ENCODE data around the gene NCBP2L.
A peak's percentile ranks its signal among the peaks of the same experiment; 100 is the strongest.

NCBP2L gene

GRCh38 chrX:107744868-107745267 is 32.7 kb upstream of the NCBP2L start:
- H3K4me3 Mint-ChIP-seq: no peak overlapping the region
- H3K36me3 Mint-ChIP-seq: no peaks in the 10 kb centered on the region
- H3K27me3 Mint-ChIP-seq: no peaks in the 10 kb centered on the region
- H3K27ac Mint-ChIP-seq: no peak overlapping the region
- peaks cover 18% of the 10 kb centered on the region for H3K4me1 Mint-ChIP-seq
- H3K9me3 Mint-ChIP-seq: no peaks in the 10 kb centered on the region
- no peak for ATAC-seq

- Mint-ChIP-seq H3K4me1 (peaks cover 4% of the 10 kb centered on the region), H3K4me3 (no peak overlapping the region), H3K36me3 (no peaks in the 10 kb centered on the region), H3K27ac (no peak overlapping the region), H3K9me3 (no peaks in the 10 kb centered on the region), H3K27me3 (no peaks in the 10 kb centered on the region)
- no peak for ATAC-seq
Measured at GRCh38 chrX:107747596-107748161, 29.9 kb upstream of the NCBP2L start.

- no peak for ATAC-seq
- Mint-ChIP-seq H3K9me3 (no peaks in the 10 kb centered on the region), H3K4me1 (no peaks in the 10 kb centered on the region), H3K4me3 (no peak overlapping the region), H3K27me3 (no peaks in the 10 kb centered on the region), H3K27ac (no peak overlapping the region), H3K36me3 (no peaks in the 10 kb centered on the region)
Measured at GRCh38 chrX:107748506-107748905, 29.0 kb upstream of the NCBP2L start.

- no peaks in the 10 kb centered on the region for H3K36me3 Mint-ChIP-seq
- no peak overlapping the region for H3K27ac Mint-ChIP-seq
- no peaks in the 10 kb centered on the region for H3K4me1 Mint-ChIP-seq
- ATAC-seq: no peak
- H3K4me3 Mint-ChIP-seq: no peak overlapping the region
- H3K9me3 Mint-ChIP-seq: no peaks in the 10 kb centered on the region
- H3K27me3 Mint-ChIP-seq: no peaks in the 10 kb centered on the region
Measured at GRCh38 chrX:107750263-107750662, 27.3 kb upstream of the NCBP2L start.

GRCh38 chrX:107750861-107751445 is 26.6 kb upstream of the NCBP2L start:
- no peaks in the 10 kb centered on the region for H3K36me3 Mint-ChIP-seq
- no peaks in the 10 kb centered on the region for H3K27me3 Mint-ChIP-seq
- H3K4me1 Mint-ChIP-seq: no peaks in the 10 kb centered on the region
- no peak for ATAC-seq
- no peak overlapping the region for H3K4me3 Mint-ChIP-seq
- H3K9me3 Mint-ChIP-seq: no peaks in the 10 kb centered on the region
- no peak overlapping the region for H3K27ac Mint-ChIP-seq

- no peaks in the 10 kb centered on the region for H3K36me3 Mint-ChIP-seq
- ATAC-seq: no peak
Measured at GRCh38 chrX:107752043-107752442, 25.5 kb upstream of the NCBP2L start.

GRCh38 chrX:107752714-107753113 is 24.8 kb upstream of the NCBP2L start:
- Mint-ChIP-seq H3K4me1 (no peaks in the 10 kb centered on the region), H3K36me3 (no peaks in the 10 kb centered on the region), H3K4me3 (no peak overlapping the region), H3K27me3 (no peaks in the 10 kb centered on the region), H3K9me3 (no peaks in the 10 kb centered on the region), H3K27ac (no peak overlapping the region)
- no peak for ATAC-seq

More at GRCh38 chrX:107752043-107752442, 25.5 kb upstream of the NCBP2L start:
- Mint-ChIP-seq H3K9me3 (no peaks in the 10 kb centered on the region), H3K4me3 (no peak overlapping the region), H3K27me3 (no peaks in the 10 kb centered on the region), H3K4me1 (no peaks in the 10 kb centered on the region), H3K27ac (no peak overlapping the region)

- Mint-ChIP-seq H3K4me1 (no peaks in the 10 kb centered on the region), H3K4me3 (no peak overlapping the region), H3K27me3 (no peaks in the 10 kb centered on the region), H3K27ac (no peak overlapping the region), H3K36me3 (no peaks in the 10 kb centered on the region), H3K9me3 (no peaks in the 10 kb centered on the region)
- no peak for ATAC-seq
Measured at GRCh38 chrX:107753187-107753586, 24.3 kb upstream of the NCBP2L start.

GRCh38 chrX:107755721-107756120 is 21.8 kb upstream of the NCBP2L start:
- Mint-ChIP-seq H3K27me3 (no peaks in the 10 kb centered on the region), H3K4me3 (no peak overlapping the region), H3K4me1 (no peaks in the 10 kb centered on the region), H3K27ac (no peak overlapping the region), H3K36me3 (no peaks in the 10 kb centered on the region), H3K9me3 (no peaks in the 10 kb centered on the region)
- ATAC-seq: no peak

GRCh38 chrX:107758231-107758766 is 19.2 kb upstream of the NCBP2L start:
- no peaks in the 10 kb centered on the region for H3K36me3 Mint-ChIP-seq
- ATAC-seq: no peak
- H3K4me1 Mint-ChIP-seq: no peaks in the 10 kb centered on the region
- H3K4me3 Mint-ChIP-seq: no peak overlapping the region
- no peaks in the 10 kb centered on the region for H3K27me3 Mint-ChIP-seq
- no peaks in the 10 kb centered on the region for H3K9me3 Mint-ChIP-seq
- H3K27ac Mint-ChIP-seq: no peak overlapping the region

- Mint-ChIP-seq H3K4me1 (peaks cover 8% of the 10 kb centered on the region), H3K27ac (no peak overlapping the region), H3K36me3 (no peaks in the 10 kb centered on the region), H3K9me3 (no peaks in the 10 kb centered on the region), H3K4me3 (no peak overlapping the region), H3K27me3 (no peaks in the 10 kb centered on the region)
- no peak for ATAC-seq
Measured at GRCh38 chrX:107760304-107761077, 17.0 kb upstream of the NCBP2L start.

- H3K4me1 Mint-ChIP-seq: peaks cover 8% of the 10 kb centered on the region
- no peak overlapping the region for H3K4me3 Mint-ChIP-seq
- no peaks in the 10 kb centered on the region for H3K9me3 Mint-ChIP-seq
- H3K27me3 Mint-ChIP-seq: no peaks in the 10 kb centered on the region
- ATAC-seq: no peak
- peak overlapping the region; percentile 22 for H3K27ac Mint-ChIP-seq
- no peaks in the 10 kb centered on the region for H3K36me3 Mint-ChIP-seq
Measured at GRCh38 chrX:107763647-107764046, 13.9 kb upstream of the NCBP2L start.

GRCh38 chrX:107764845-107765608 is 12.5 kb upstream of the NCBP2L start:
- no peak overlapping the region for H3K27ac Mint-ChIP-seq
- no peaks in the 10 kb centered on the region for H3K36me3 Mint-ChIP-seq
- H3K4me3 Mint-ChIP-seq: no peak overlapping the region
- no peaks in the 10 kb centered on the region for H3K9me3 Mint-ChIP-seq
- no peaks in the 10 kb centered on the region for H3K27me3 Mint-ChIP-seq
- peaks cover 8% of the 10 kb centered on the region for H3K4me1 Mint-ChIP-seq
- no peak for ATAC-seq

- H3K4me1 Mint-ChIP-seq: peaks cover 8% of the 10 kb centered on the region
- no peak overlapping the region for H3K4me3 Mint-ChIP-seq
- H3K27me3 Mint-ChIP-seq: no peaks in the 10 kb centered on the region
- H3K27ac Mint-ChIP-seq: no peak overlapping the region
- no peaks in the 10 kb centered on the region for H3K9me3 Mint-ChIP-seq
- no peak for ATAC-seq
- no peaks in the 10 kb centered on the region for H3K36me3 Mint-ChIP-seq
Measured at GRCh38 chrX:107766470-107767150, 10.9 kb upstream of the NCBP2L start.

- H3K4me3 Mint-ChIP-seq: no peak overlapping the region
- H3K4me1 Mint-ChIP-seq: peaks cover 8% of the 10 kb centered on the region
- H3K36me3 Mint-ChIP-seq: no peaks in the 10 kb centered on the region
- ATAC-seq: no peak
- H3K27me3 Mint-ChIP-seq: no peaks in the 10 kb centered on the region
- no peaks in the 10 kb centered on the region for H3K9me3 Mint-ChIP-seq
- H3K27ac Mint-ChIP-seq: no peak overlapping the region
Measured at GRCh38 chrX:107768051-107768450, 9.5 kb upstream of the NCBP2L start.
